22Rv1 (cell line): ENCODE results near the gene CROCC2.

ENCODE experiments used
- H3K27ac ChIP-seq: fragments of 450-650 bp; 2 replicates; pipeline ENCODE4 v1.5.1; 2017
- ZFX ChIP-seq: fragments of 450-650 bp; IDR thresholded peaks from 2 replicates; pipeline ENCODE4 v1.6.1; 2017; ENCODE audit warnings: antibody characterized with exemption, borderline replicate concordance
- TF ChIP-seq, protein P1 (sequence below): fragments of 450-650 bp; IDR thresholded peaks from 2 replicates; pipeline ENCODE4 v1.5.1; 2017; ENCODE audit warnings: mild to moderate bottlenecking

Gene CROCC2

DNA sequence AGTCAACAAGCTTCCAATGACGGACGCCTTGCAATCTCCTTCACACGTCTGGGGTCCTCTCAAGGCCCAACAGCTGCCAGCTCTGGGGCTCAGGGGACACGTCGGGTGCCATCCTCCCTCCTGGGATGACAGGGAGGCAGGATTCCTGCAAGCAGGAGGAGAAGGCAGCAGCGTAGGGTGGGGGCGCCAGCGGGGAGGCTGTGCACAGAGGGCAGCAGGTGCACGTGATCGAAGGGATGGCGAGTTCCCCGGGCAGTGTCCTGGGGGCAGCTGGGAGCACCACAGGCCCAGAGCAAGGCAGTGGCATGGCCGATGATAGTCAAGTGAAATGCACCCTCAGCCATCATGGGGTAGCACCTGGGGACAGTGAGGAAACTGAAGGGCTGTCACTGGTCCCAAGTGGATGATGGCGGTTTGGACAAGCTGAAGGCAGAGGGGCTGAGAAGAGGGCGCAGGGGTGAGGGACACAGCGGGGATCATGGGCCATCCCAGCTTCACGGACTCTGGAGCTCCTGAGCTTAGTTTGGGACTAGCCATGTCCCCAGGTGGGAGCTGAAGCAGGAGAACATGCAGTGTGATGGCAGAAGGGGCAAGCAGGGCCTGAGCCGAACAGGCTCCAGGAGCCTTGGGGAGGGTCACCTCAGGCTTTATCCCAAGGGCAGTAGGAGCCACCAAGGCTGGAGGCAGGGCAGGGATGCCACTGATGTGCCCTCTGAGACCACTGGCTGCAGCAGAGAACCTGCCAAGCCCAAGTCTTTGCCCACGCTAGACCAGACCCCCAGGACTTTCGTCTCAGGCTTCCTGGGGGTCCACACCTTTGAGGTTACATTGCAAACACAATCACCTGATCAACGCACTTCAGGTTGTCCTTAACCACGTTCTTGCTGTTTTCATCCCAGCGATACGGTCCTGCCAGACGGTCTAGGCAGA lies 76.0 kb downstream of the CROCC2 start:
- TF ChIP-seq, protein P1, sequence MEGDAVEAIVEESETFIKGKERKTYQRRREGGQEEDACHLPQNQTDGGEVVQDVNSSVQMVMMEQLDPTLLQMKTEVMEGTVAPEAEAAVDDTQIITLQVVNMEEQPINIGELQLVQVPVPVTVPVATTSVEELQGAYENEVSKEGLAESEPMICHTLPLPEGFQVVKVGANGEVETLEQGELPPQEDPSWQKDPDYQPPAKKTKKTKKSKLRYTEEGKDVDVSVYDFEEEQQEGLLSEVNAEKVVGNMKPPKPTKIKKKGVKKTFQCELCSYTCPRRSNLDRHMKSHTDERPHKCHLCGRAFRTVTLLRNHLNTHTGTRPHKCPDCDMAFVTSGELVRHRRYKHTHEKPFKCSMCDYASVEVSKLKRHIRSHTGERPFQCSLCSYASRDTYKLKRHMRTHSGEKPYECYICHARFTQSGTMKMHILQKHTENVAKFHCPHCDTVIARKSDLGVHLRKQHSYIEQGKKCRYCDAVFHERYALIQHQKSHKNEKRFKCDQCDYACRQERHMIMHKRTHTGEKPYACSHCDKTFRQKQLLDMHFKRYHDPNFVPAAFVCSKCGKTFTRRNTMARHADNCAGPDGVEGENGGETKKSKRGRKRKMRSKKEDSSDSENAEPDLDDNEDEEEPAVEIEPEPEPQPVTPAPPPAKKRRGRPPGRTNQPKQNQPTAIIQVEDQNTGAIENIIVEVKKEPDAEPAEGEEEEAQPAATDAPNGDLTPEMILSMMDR: no peak
- TF ChIP-seq ZFX: no peak
- no peak overlapping the region for H3K27ac ChIP-seq

DNA sequence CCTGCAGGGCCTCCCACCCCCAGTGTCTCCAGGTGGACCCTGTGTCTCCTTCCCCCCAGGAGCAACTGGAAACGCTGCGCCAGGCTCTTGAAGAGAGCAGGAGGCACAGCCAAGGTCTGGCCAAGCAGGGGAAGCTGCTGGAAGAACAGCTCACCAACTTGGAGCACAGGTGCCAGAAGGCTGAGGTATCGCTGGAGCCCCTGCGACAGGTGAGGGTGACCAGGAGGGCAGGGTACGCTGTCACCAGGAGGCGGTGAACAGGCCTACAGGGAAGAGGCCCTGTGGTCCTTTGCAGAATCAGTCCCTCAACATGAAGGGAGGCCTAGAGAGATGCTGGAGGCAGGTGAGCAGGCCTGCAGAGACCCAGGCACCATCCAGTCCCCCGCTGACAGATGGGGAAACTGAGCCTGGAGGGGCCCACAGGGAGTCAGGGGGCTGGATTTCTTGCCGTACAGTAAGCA lies 76.7 kb downstream of the CROCC2 start:
- TF ChIP-seq, protein P1: no peak
- no peak for TF ChIP-seq ZFX

DNA sequence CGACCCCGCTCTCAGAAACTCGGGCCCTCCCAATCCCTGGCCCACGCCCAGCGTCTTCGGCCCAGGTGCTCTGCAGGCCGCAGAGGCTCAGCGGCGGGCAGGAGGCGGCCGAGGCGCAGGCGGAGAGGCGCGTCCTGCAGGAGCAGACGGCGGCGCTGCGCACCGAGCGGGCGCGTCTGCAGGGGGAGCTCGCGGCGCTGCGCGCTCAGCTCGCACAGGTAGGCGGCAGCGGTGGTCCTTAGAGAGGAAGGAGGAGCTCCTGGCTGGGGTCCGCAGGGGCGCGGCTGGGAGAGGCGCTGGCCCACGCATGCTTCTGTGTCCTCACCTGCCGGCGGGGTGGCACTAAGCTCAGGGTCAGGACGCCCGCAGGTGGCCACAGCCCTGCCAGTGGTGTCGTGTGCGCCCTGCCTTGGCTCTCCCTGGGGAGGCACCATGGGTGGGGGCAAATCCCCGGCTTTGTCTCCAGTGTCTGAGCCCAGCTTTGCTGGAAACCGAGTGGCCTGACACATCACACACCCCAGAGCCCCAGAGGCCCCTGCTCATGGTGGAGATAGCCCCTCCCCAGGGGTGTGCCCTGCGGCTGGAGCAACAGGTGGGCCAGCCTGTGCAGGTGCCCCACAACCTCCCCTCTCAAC lies 77.3 kb downstream of the CROCC2 start:
- TF ChIP-seq, protein P1: peak; percentile 93
- TF ChIP-seq ZFX: no peak
- H3K27ac ChIP-seq: no peak overlapping the region

More for the DNA sequence above, 76.7 kb downstream of the CROCC2 start:
- no peak overlapping the region for H3K27ac ChIP-seq

DNA sequence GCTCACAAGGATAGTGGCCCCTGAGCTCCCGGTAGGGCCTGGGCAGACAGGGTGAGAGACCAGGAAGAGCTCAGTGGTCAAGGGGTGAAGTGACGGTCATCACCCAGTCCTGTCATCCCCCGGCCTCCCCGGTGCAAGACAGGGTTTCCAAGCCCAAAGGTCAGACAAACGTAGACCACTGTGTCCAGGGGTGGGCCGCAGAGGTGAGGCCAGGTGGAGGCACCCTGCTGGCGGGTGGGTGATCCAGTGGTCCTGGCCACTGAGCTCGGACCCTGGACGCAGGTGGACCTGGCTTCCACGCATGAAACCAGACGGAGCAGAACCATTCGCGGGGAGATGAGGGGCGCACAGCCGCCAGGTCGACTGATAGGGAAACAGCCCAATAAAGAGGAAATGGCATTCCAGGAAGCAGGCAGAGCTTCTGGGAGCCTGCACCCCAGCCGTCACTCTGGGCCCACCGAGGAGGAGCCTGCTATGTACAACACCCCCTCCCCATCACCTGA lies 77.9 kb downstream of the CROCC2 start:
- no peak for TF ChIP-seq ZFX
- TF ChIP-seq, protein P1: no peak
- H3K27ac ChIP-seq: no peak overlapping the region

DNA sequence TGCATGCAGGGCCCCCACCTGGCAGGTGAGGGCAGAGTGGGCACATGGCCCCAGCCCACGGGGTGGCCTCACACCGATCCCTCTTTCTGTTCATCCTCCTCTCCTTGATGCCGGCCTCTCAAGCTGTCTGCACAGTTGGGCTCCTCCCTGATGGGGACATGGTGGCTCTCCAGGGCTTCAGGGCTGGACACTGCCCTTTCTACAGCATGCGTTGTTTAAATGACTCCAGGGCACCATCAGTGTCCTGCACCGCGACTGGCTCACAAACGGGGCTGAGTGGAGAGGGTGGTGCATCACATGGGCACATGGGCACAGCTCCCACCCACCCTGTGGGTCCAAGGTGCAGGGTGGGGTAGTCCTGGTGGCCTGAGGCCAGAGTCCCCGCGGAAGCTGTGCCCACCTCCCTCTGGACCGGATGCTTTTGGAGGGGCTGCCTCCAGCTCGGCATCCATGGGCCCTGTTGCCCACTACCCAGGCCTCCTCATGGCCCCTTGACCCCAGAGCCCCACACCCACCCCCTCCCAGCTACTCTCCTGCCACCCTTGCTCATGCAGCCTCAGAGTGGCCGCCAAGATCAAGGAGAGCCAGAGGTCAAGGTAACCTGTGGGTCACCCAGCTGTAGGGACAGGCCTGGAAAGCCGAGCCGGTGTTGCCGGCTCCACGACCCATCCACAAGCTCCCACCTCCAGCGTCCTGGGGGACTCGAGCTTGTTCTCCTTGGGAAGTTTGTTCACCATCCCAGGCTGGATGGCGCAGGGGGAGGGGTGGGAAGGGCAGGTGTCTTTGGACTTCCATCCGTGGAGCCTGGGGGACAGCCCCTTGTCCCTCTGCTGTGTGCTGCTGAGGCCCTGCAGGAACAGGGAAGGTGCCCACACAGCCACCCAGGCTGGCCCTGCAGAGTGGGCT lies 80.0 kb downstream of the CROCC2 start:
- no peak overlapping the region for H3K27ac ChIP-seq
- TF ChIP-seq ZFX: no peak
- TF ChIP-seq, protein P1: no peak

DNA sequence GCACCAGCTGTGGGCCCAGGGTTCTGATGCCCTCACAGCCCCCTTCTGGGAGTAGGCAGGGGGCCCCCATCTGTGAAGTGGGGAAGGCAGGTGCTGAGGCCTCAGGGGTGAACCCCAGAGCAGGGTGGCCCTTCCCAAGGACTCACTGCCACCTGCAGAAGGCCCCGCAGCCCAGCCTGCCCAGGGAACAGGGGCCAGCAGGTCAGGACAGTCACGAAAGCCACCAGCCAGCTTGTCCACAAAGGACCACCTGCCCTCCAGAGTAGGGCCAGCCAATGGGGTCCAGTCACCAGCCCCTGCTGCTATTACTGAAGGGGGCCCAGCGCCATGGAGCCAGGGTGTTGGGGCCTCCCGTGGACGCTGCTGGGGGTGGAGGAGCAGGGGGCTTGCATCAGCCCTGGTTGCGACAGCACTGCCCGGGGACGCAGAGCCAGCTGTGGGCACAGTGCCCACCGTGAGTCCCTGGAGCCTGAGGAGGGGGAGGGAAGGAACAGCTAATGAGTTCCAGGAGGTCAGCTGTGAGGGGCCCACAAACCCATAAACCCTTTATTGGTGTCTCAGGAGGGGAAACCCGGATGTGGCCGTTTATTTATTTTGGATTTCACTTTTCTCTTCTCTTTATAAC lies 80.8 kb downstream of the CROCC2 start:
- H3K27ac ChIP-seq: no peak overlapping the region
- TF ChIP-seq, protein P1: no peak
- TF ChIP-seq ZFX: no peak
